T-helper 1 cell (primary cell): ENCODE measurements around the gene NET1.

Source experiments
- DNase-seq, 5 donors: peaks; one replicate each; pipeline ENCODE4 v3.0.0-alpha.2; 2012 to 2020

Gene NET1

DNA sequence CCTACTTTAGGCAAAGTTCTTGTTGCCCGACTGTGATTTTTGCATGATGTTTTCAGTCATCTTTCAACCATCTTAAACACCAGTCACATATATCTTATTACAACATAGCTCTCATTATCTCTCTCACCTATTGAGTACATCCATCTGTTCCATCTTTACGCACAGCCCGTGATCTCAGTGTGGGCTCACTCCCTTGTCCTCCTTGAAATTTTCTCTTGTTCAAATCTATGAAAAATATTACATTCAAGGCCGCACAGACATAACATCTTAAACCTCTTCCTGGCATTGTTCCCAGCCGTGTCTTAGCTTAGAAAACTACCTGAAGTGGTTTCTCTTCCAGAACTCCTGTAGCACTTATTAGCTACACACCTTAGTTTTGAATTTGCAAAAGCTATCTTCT is 32.6 kb downstream of the NET1 start:
- no peak for DNase-seq

DNA sequence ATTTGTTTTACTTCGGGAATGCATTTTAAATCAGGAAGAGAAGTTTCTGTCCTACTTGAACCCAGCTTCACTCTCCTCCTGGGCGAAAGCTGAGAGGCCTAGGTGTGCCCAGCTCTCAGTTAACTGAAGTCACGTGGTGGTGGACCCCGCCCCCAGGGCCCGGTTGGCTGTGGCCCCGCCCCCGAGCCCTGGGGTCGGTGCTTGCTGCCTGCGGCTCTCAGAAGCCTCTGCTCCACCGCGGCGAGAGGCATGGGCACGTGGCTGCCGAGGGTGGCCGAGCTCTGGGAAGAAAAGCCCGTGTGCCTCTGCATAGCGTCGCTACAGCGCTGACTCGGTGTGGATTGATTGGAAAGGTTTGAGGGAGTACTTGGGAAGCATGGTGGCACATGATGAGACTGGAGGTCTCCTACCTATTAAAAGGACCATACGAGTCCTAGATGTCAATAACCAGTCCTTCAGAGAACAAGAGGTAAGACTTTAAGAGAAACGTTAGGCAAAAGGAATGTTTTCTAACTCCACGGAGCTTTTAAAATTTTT is 34.1 kb downstream of the NET1 start:
- peak; percentile 21 to 84 (median 60) for DNase-seq

DNA sequence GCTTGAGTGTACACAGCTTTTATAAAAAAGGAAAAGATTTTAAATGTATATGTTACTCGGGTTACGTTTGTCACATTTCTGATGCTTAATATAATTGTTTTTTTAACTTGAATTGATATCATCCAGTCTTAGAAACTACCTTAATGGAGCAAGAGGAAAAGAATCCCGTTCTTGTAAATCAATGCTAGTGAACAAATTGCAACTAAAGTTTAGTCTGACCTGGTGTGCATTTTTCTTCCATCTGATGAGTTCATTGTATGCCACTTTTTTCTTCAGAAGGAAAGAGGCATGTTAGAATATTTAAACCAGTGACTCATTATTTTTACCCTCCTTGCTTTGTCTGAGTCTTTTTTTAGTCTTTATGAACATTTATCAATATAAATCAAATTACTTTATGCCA is 34.7 kb downstream of the NET1 start:
- no peak for DNase-seq

DNA sequence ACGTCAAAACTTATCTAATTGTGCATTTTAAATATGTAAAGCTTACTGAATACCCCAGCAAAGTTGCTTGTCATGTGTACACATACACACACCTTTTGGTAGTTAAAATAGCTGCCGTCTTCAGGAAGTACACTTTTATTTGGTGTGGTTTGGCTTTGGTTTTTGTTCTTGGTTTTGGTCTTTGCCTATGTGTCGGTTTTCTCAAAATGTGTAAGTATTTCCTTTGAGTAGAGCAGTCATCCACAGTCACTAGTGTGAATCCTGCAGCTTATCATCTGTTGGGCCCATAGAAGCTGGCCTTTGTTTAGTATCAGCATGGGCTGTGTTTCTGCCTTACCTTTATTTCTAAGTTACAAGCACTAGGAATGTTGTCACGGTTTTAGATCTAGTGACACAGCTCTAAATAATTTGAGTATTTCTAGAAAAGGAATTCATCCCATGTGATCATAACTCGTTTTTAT is 35.3 kb downstream of the NET1 start:
- peak in 1 of 5 donors; percentile 89 for DNase-seq

DNA sequence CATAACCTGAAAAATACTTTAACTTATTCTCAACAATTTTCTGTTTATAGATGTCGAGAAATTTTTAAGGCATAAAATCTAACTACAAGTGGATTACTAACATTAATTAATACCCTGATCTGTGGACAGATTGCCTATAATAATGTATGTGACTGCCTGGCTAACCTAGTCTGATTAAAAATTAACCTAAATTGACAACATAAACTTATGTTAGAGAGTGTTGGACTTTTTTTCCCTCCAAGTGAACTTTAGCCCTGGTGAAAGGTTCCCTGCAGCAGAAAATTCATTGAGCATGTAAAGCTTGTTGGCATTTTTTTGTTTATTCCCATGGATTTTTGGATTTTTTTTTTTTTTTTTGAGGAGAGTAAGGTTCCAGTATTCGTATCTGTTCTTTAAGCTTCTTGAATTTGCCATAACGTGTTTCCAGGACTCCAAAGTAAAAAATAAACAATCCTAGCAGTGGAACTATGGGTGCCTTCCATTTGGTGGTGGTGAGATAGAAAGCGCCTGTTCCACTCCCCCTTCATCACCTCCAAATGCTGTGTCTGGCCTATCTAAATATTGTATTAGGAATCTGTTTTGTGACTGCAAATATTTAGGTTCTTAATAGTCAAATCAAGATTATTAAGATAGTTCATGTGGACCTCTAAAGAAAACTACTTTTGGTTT is 36.1 kb downstream of the NET1 start:
- no peak for DNase-seq

DNA sequence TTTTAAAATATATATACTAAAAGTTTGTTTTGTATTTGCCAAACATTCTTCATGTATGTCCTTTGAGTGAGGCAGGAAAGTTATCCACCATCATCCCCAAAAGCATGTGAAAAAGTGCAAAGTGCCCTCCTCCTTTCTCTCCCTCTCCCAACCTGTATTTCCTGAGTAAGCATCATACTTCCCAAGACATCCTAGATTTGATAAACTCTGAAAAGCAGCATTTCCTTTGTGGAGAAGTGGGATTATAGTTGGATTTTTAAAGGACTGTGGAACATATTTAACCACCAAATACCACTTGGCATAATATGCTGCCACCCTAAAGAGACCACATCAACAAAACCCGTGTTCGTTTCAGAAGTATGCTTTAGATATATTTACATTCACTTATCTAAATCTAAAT is 36.9 kb downstream of the NET1 start:
- no peak for DNase-seq

DNA sequence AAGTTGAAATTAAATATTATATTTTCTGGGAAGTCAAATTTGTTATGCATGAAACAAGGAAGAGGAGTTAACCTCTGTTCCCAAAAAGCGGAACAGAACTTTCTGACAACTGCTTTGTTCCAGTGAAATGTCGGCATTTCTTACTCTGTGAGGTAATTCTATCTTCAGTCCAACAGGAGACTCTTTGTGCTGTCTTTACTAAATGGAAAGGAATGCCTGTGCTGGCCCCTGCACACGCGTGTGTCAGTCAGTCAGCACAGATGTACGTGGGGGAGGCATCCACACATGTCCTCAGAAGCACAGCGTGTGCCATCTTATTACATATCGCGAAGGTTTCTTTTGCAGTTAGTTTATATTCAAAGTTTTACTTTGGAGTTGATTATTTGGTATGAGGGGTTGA is 37.5 kb downstream of the NET1 start:
- DNase-seq, result no peak

DNA sequence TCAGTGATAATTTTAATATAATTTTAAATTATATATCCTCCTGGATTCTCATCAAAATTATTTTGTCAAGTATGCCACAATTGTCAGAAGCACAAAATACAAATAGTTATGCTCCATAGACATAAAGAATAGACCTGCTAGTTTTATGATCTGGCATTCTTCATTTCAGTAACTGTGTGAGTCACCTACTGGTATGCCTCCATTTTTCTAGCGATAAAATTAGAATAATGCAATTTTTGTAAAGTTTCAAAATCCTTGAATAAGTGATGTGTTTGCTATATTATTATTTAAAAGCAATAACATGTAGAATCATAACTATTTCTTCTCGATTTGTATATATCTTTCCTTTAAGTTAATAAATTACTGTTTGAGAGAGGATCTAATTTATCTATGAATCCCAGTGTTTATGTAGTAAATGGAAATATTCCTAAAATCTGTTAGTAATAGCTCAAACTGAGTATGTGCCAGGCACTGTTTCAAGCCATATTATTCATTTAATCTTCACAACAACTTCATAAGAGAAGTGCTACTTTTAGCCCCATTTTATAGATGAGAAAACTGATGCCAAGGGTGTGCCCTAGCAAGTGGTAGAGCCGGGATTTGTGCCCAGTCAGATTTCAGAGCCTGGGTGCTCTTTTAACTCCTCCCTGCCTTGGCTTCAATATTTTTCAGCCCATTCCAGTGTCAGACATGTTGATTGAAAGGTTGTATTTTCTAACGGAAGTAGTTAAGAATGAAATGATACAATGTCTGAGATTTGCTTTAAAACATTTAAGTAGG is 38.4 kb downstream of the NET1 start:
- DNase-seq, result no peak

DNA sequence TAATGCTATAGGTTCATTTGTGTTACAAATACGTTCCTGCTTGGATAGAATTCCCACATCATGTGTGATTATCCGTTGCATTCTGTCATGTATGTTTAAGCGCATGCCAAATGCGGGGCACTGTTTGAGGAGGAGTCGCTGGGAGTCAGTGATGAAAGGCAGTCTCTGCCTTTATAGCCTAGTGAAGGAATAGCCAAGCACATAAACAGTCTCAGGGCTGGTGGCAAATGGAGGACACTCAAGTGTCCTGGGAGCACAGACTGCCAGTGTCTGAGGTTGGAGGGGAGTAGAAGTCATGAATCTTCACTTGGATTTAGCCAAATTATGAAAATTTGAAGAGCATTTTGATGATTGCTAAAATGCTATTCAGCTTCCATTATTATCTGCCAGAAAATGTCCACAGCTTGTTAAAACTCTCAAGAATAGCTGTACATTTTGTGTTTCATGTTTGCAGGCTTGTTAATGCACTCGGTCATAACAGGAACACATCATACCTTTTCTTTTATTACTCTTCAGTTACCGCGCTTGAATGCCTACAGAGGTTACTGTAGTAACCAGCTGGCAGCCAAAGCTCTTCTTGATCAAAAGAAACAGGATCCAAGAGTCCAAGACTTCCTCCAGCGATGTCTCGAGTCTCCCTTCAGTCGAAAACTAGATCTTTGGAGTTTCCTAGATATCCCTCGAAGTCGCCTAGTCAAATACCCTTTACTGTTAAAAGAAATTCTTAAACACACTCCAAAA is 41.6 kb downstream of the NET1 start:
- no peak for DNase-seq

DNA sequence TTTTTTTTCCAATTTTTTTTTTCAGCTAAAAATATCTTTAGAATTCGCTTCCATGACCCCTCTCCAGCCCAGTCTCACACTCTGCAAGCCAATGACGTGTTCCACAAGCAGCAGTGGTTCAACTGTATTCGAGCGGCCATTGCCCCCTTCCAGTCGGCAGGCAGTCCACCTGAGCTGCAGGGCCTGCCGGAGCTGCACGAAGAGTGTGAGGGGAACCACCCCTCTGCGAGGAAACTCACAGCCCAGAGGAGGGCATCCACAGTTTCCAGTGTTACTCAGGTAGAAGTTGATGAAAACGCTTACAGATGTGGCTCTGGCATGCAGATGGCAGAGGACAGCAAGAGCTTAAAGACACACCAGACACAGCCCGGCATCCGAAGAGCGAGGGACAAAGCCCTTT is 44.2 kb downstream of the NET1 start:
- DNase-seq, result no peak

DNA sequence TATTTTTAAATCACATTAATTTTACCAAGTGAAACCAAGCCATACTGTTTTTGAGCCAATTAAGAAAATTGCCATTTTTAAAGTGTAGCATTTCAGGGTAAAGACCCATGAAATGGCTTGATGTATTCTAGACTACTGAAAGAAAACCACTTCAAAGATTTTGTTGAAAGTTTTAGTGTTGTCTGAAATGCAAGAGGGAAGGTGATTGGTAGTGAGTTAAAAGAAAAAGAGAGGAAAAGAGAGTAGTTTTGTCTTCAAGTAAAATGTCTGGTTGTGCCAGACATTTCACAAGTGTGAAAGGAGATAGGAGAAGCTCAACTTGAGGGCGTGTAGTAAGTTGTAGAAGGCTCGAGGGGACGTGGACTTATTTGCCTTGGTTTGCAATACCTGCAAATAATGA is 45.4 kb downstream of the NET1 start:
- DNase-seq, result no peak

DNA sequence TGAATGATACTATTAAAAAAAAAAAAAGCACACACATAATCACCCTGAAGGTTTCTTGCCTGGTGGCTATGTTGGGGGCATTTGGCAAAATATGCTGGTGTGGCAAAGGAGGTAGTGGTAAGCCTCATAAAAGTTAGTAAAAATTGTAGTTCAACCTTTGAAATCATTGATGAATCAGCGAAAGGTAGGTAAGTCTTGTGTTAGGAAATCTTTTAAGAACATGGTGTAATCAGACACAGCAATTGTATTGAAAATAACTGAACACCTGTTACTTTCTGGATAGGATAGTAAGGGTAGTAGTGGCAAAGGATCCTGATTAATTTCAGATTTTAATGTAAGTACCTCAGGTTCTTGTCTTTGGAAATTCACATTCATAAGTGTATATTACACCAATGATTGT is 46.1 kb downstream of the NET1 start:
- no peak for DNase-seq

DNA sequence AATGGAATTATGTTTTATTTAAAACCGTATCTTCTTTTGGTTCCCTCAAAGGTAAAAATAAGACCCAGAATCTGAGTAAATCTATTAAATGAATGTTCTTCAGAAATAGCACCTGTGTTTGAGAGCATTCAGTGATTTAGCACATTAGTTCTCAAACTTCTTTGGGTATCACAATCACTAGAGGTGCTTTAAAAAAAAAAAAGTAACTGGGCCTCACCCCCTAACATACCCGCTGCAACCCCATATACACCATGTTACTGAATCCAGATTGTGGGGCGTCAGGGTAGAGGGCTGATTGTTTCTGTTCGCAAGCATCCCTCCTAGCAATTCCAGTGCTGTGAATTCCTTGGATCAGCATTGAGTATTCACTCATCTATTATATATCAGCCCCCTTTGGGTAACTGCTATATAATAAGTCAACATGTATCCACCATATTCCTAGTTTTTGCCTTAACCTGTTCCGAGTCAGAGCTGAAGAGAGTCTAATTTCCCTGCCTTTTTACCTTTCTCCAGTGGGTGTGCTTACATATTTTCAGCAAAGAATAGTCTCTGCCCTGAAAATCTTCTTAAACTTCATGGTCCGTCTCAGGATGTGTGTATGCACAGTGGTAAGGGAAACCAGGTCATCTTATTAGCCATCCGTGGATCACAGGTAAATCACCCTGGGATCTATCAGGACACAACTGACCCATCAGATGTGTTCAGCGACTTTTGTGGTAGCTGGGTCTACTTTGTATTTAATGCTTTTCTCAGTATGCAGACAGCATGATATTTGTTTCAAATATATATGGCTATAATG is 46.8 kb downstream of the NET1 start:
- no peak for DNase-seq

DNA sequence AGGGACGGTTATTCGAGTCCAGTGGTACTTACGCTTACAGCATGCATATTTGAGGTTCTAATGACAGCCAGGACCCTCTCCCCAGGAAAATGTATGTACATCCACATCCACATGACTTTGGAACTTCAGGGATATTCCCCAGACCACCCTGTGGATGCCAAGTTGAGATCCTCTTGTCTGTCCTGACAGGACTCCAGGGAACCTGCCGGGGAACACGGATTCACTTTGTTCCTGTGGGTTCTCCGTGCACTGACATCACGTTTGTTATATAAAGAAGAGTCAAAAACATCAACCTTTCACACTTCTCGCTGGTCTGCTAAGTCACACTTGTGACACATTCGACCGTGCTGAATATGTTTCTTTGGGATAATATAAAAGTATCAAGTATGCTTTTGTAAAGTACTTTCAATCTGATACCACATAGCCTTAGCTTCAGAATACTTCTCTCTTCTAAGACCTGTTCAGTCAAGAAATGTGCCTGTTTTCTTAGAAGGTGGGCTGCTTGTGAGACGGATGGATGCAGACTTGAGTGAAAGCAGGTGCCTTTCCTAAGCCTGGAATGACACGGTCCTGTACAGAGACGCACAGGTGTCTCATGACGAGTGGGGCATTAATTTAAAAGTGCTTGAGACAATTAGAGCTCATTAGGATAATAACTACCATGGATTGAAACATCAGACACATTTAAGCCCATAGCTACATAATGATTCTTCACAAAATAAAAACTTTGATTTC is 48.3 kb downstream of the NET1 start:
- DNase-seq, result no peak

DNA sequence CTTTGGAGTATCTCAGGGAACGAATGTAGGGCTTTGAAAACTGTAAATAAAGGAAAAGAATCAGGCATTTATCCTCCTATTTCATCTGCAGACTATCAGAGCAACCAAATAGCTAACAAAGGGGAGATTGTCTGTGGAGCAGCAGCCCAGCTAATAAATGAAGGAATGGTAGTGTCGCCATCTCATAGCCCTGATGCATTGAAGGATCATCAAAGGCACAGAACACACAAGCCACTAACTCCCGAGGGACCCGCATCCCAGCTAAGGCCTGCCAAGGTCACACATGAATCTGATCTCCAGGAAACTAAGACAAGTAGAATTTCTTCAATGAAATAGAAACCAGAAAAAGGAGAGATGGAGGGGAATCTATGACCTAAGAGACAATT is 48.8 kb downstream of the NET1 start:
- DNase-seq, result no peak

DNA sequence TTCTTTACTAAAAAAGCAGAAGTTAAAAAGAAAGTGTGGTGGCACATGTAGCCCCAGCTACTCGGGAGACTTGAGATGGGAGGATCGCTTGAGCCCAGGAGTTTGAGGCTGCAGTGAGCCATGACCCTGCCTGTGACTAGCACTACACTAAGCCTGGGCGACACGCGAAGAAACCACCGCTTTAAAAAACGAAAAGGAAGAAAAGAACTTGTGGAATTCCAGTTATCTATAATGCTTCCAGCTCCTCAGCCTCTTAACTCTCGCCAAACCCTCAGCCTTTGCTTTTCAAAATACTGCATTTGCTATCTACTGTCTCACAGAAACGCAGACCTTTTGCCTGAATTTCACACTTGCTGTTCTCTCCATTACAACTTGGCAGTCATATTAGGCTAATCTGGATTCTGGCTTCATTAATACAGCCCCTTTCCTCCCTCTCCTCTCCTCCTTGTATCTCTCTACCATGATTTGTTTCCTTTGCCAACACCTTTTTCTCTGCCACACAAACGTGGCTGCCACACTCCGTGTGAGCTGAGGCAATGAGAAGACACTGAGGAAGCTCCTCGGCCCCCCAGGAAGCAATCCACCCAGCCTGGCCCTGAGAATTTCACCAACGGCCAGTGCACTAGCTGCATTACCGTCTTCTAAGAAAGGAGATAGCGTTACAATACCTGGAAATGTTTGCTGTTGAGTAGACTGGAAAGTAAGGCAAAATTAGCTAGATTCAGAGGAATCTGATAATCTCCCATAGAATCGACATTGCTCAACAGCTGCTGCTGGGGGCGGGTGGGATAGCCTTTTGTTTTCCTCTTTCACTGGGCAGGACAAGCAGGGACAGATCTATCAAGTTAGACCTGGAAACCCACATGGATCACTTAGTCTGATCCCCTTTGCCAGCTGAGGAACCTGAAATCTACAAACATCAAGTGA is 49.8 kb downstream of the NET1 start:
- DNase-seq, result no peak

DNA sequence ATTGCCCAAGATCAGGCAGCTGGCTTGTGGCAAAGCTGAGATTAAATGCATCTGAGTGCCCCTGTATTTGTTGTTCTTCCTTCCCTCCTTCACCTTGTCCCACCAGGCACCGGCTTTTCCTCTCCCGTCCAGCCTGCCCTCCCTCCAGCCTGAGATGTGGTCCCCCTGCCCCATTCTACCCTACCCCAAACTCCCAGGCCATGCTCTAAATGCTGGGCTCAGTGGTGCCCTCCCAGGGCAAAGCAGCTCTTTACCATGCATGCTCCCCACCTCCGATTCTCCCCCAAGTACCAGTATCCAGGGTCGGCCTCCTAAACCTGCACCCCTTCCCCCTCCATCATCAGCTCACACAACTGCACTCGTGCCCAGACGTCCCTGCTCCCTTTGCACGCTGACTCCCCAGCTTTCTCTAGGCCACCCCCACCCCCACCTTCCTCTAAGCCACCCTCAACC is 50.5 kb downstream of the NET1 start:
- no peak for DNase-seq

DNA sequence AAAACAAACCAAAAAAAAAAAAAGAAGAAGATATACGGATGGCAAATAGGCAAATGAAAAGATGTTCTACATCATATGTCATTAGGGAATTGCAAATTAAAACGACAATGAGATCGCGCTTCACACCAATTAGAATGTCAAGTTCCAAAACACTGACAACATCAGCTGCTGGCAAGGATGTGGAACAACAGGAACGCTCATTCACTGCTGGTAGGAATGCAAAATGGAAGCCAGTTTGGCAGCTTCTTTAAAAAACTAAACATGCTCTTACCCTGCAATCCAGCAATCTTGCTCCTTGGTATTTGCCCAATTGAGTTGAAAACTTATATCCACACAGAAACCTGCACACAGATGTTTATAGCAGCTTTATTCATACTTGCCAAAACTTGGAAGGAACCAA is 52.2 kb downstream of the NET1 start:
- no peak for DNase-seq

DNA sequence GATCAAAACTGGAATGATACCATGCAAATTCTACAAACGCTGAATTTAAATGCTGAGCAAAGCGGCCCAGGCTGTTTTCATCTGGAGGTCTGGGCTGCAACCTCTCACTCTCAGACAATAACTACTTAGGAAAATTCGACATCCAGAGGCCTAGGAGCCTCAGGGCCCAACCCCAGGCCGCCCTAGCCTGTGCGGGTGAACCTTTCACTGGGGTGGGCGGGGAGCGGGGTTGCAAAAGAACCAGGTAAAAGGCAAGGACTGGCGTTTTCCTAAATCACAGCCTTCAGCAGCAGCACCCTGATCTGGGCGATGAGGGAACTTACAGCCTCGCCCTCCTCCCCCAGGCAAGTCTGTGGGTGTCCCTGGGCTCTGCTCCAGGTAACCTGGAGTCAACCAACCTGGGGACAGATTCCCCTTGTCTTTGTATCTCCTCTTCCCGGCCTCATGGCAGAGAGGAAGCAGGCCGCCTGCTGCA is 53.7 kb downstream of the NET1 start:
- DNase-seq, result no peak

DNA sequence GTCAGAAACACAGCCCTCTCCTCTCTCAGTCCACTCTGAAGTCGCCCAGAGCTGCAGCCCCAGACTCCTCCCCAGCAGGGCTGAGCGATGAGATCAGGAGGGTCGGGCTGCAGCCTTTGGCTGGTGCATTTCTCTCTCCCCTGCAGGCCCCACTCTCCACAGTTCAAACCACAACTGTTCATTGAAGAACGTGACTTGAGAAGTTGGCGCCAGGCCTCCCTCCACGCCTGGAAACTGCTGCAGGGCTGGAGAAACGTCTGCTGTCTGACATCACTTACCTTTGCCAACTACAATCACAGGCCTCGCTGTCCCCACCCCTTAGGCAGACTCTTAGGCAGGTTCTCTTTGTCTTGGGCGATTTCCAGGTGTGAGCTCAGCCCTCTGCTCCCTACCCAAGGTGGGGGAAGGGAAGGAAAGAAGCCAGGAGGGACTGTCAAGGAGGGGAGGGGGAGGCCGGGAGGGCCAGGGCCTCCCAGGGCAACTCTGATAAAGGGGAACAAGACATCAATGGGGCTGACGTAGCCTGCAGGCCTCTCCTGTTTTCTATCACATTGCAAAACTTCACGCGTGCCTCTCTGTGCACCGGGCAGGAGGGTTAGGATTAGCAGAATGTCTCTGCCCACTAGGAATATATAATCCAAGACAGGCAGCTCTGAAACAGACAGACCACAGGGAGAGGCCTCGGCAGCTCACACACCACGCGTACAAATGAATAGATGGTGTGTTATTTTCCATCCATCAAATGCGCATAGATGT is 54.3 kb downstream of the NET1 start:
- no peak for DNase-seq
